CD14-positive monocyte (primary cell): Measurements from ENCODE around the gene NPAS3. TPM values are rescaled to one million over a fixed set of nuclear protein-coding genes. Genes with fewer than 3 reads are reported as not detected.

Experiments used
- DNase-seq, 3 donors: peaks; one replicate each; pipeline ENCODE4 v3.0.0-alpha.2; 2011 to 2022
- H2AFZ ChIP-seq: 2 replicates; pipeline ENCODE4 v1.6.0; 2012; ENCODE audit warnings: mild to moderate bottlenecking, low read depth, low read length, inconsistent platforms; ENCODE audit not compliant: insufficient read depth, poor library complexity, severe bottlenecking
- H3K27ac ChIP-seq, 2 donors: 1 replicate in 1 of 2; 2 replicates in 1 of 2; pipeline ENCODE4 v1.5.1; 2012 to 2013; ENCODE audit warnings: low read length in 2 of 2, control low read depth in 1 of 2, inconsistent platforms in 1 of 2, low read depth in 1 of 2, mild to moderate bottlenecking in 1 of 2
- H3K27me3 ChIP-seq, 2 donors: one replicate each; pipeline versions ENCODE4 v1.6.0 to v1.6.1; 2011 to 2013; ENCODE audit warnings: low read length in 2 of 2; ENCODE audit not compliant: control insufficient read depth in 2 of 2, insufficient read depth in 2 of 2
- H3K36me3 ChIP-seq, 2 donors: replicated peaks in 1 of 2; 1 replicate in 1 of 2; 2 replicates in 1 of 2; pipeline versions ENCODE4 v1.5.1 to v1.6.1; 2012 to 2013; ENCODE audit warnings: low read length in 2 of 2, control low read depth in 1 of 2, inconsistent platforms in 1 of 2, mild to moderate bottlenecking in 1 of 2; ENCODE audit not compliant: insufficient read depth in 2 of 2, control insufficient read depth in 1 of 2
- H3K4me1 ChIP-seq, 2 donors: 1 replicate in 1 of 2; 2 replicates in 1 of 2; pipeline versions ENCODE4 v1.5.1 to v1.6.1; 2012 to 2013; ENCODE audit warnings: low read length in 2 of 2, control low read depth in 1 of 2, inconsistent platforms in 1 of 2, mild to moderate bottlenecking in 1 of 2, moderate library complexity in 1 of 2; ENCODE audit not compliant: insufficient read depth in 2 of 2, control insufficient read depth in 1 of 2
- H3K4me2 ChIP-seq: replicated peaks from 2 replicates; pipeline ENCODE3; 2012; ENCODE audit warnings: low read length, moderate library complexity, mild to moderate bottlenecking; ENCODE audit not compliant: poor library complexity, severe bottlenecking; ENCODE audit errors: extremely low read depth
- H3K4me3 ChIP-seq, 3 experiments: fragments of 200-600 bp in 1 of 3; sonication (generic) in 1 of 3; replicated peaks in 1 of 3; 1 replicate in 2 of 3; 2 replicates in 1 of 3; pipeline ENCODE4 v1.5.1; 2011 to 2013; ENCODE audit warnings: low read length in 3 of 3, mild to moderate bottlenecking in 3 of 3, control low read depth in 2 of 3, low read depth in 2 of 3, inconsistent platforms in 1 of 3, moderate library complexity in 1 of 3
- H3K79me2 ChIP-seq: 2 replicates; pipeline ENCODE4 v1.6.0; 2012; ENCODE audit warnings: mild to moderate bottlenecking, control low read depth, inconsistent platforms, low read length, moderate library complexity; ENCODE audit not compliant: insufficient read depth
- H3K9ac ChIP-seq: 2 replicates; pipeline ENCODE4 v1.6.0; 2017; ENCODE audit warnings: low read length, mild to moderate bottlenecking; ENCODE audit not compliant: insufficient read depth, poor library complexity, severe bottlenecking
- H3K9me3 ChIP-seq, 2 donors: replicated peaks in 1 of 2; 1 replicate in 1 of 2; 2 replicates in 1 of 2; pipeline versions ENCODE4 v1.5.1 to v1.6.1; 2012 to 2013; ENCODE audit warnings: low read length in 2 of 2, control low read depth in 1 of 2; ENCODE audit not compliant: control insufficient read depth in 1 of 2, insufficient read depth in 1 of 2
- H4K20me1 ChIP-seq: 2 replicates; pipeline ENCODE4 v1.6.0; 2012; ENCODE audit warnings: mild to moderate bottlenecking, low read length, control low read depth, moderate library complexity; ENCODE audit not compliant: insufficient read depth
- H3K27ac Mint-ChIP-seq, 7 donors: one replicate each; pipeline ENCODE4 v1.8.0; 2020; ENCODE audit warnings: mild to moderate bottlenecking in 7 of 7, mixed read lengths in 7 of 7, moderate library complexity in 6 of 7, inconsistent platforms in 2 of 7
- H3K27me3 Mint-ChIP-seq, 3 donors: one replicate each; pipeline ENCODE4 v1.8.0; 2021 to 2022; ENCODE audit warnings: low read depth in 3 of 3, mild to moderate bottlenecking in 3 of 3, mixed read lengths in 3 of 3, moderate library complexity in 3 of 3, inconsistent platforms in 1 of 3
- H3K36me3 Mint-ChIP-seq, 2 donors: one replicate each; pipeline ENCODE4 v1.8.0; 2020; ENCODE audit warnings: mixed read lengths in 2 of 2, inconsistent platforms in 1 of 2, mild to moderate bottlenecking in 1 of 2
- H3K4me1 Mint-ChIP-seq: one replicate; pipeline ENCODE4 v1.8.0; 2020; ENCODE audit warnings: mild to moderate bottlenecking, mixed read lengths
- H3K4me3 Mint-ChIP-seq, 2 donors: one replicate each; pipeline ENCODE4 v1.8.0; 2020; ENCODE audit warnings: mild to moderate bottlenecking in 2 of 2, mixed read lengths in 2 of 2, moderate library complexity in 1 of 2
- H3K9me3 Mint-ChIP-seq, 7 donors: one replicate each; pipeline ENCODE4 v1.8.0; 2020 to 2022; ENCODE audit warnings: mixed read lengths in 7 of 7, mild to moderate bottlenecking in 6 of 7, moderate library complexity in 6 of 7, inconsistent platforms in 2 of 7
- CTCF ChIP-seq: fragments of 200-600 bp; IDR thresholded peaks from one replicate; pipeline ENCODE4 v1.8.0; 2022; ENCODE audit warnings: antibody characterized with exemption, mild to moderate bottlenecking
- WGBS: methylation state at CpG from one replicate; pipeline ENCODE4 v1.1.5; 2013; ENCODE audit warnings: missing lambda C conversion rate; ENCODE audit not compliant: insufficient coverage; 5-methylcytosine and 5-hydroxymethylcytosine counted together
- intact Hi-C, 2 donors: fragments of 100-400 bp; cut with micrococcal nuclease; formaldehyde crosslinking; loops; one replicate each; pipeline versions ENCODE4 v1.15.0 to v1.15.1; 2023
- polyA plus RNA-seq, 3 donors: library from polyadenylated mRNA; depleted of rRNA in 1 of 3; unstranded in 2 of 3; stranded (reverse) in 1 of 3; fragments of 300-500 nt in 2 of 3; fragments of >200 nt in 1 of 3; fragmentation: Illumina TruSeq in 2 of 3; gene quantifications; 1 replicate in 2 of 3; 2 replicates in 1 of 3; pipeline ENCODE4 v1.2.3, GENCODE V29; 2012 to 2021

NPAS3 gene
- polyA plus RNA-seq, 3 donors: not detected

GRCh38 chr14:33567023-33567728 is 628.5 kb downstream of the NPAS3 start:
- 76% methylated on average over 2 of the region's 10 CpGs for WGBS
- Histone ChIP-seq H3K4me2 (no peak overlapping the region), H3K36me3 (no peaks in the 10 kb centered on the region), H3K9ac (no peak overlapping the region), H3K4me1 (no peaks in the 10 kb centered on the region), H3K27ac (no peak overlapping the region), H3K79me2 (no peaks in the 10 kb centered on the region), H4K20me1 (no peaks in the 10 kb centered on the region), H3K9me3 (no peaks in the 10 kb centered on the region), H2AFZ (no peak overlapping the region), H3K4me3 (no peak overlapping the region), H3K27me3 (no peaks in the 10 kb centered on the region)
- Mint-ChIP-seq H3K9me3 (no peaks in the 10 kb centered on the region), H3K36me3 (no peaks in the 10 kb centered on the region), H3K4me1 (no peaks in the 10 kb centered on the region), H3K4me3 (no peak overlapping the region), H3K27ac (no peak overlapping the region), H3K27me3 (no peaks in the 10 kb centered on the region)
- intact Hi-C loops: no loop called here
- no peak for DNase-seq
- no peak for TF ChIP-seq CTCF

DNA sequence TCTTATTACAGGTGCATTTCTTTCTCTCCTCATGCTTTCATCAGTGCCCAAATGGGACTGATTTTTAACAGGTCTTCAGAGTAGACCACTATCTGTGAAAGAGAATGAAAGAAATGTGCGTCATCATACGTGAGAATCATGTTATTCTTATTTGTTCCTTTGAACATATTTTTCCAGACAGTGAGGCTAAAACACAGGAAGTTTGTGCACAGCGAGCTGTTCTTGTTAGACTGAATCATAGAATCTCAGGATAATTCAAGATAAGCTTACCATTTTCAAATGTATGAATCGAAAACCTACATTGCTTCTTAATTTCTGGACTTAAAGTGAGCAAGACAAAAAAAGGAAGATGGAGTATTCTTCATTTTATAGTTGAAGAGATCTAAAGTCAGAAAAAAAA is 629.1 kb downstream of the NPAS3 start:
- Histone ChIP-seq H2AFZ (no peak overlapping the region), H3K4me3 (no peak overlapping the region), H3K27me3 (no peaks in the 10 kb centered on the region), H3K36me3 (no peaks in the 10 kb centered on the region), H3K4me1 (no peaks in the 10 kb centered on the region), H3K79me2 (no peaks in the 10 kb centered on the region), H3K4me2 (no peak overlapping the region), H3K9ac (no peak overlapping the region), H3K27ac (no peak overlapping the region), H4K20me1 (no peaks in the 10 kb centered on the region), H3K9me3 (no peaks in the 10 kb centered on the region)
- intact Hi-C loops: no loop called here
- H3K4me3 Mint-ChIP-seq: no peak overlapping the region
- no peak for DNase-seq
- TF ChIP-seq CTCF: no peak
- no peaks in the 10 kb centered on the region for H3K27me3 Mint-ChIP-seq
- no peak overlapping the region for H3K27ac Mint-ChIP-seq
- H3K4me1 Mint-ChIP-seq: no peaks in the 10 kb centered on the region
- no peaks in the 10 kb centered on the region for H3K9me3 Mint-ChIP-seq
- WGBS: no CpG with 5 or more reads among the region's 4 CpGs
- H3K36me3 Mint-ChIP-seq: no peaks in the 10 kb centered on the region
